ENCODE data around the gene AFAP1L1.

GRCh38 chr5:149319174-149319573, 47.5 kb downstream of the AFAP1L1 start:
- TF ChIP-seq FOXA1 (IDR thresholded peaks at IDR 0.05) (no peak), RAD21 (IDR thresholded peaks at IDR 0.05) (no peak), SP1 (IDR thresholded peaks at IDR 0.05) (no peak), RXRA (IDR thresholded peaks at IDR 0.05) (no peak), GABPA (IDR thresholded peaks at IDR 0.05 in 1 of 2, conservative IDR thresholded peaks at IDR 0.05 in 1 of 2) (no peak), FOXA2 (IDR thresholded peaks at IDR 0.05) (no peak), JUND (IDR thresholded peaks at IDR 0.05) (no peak), ZBTB33 (IDR thresholded peaks at IDR 0.05) (no peak)
- TF ChIP-seq, protein P1, sequence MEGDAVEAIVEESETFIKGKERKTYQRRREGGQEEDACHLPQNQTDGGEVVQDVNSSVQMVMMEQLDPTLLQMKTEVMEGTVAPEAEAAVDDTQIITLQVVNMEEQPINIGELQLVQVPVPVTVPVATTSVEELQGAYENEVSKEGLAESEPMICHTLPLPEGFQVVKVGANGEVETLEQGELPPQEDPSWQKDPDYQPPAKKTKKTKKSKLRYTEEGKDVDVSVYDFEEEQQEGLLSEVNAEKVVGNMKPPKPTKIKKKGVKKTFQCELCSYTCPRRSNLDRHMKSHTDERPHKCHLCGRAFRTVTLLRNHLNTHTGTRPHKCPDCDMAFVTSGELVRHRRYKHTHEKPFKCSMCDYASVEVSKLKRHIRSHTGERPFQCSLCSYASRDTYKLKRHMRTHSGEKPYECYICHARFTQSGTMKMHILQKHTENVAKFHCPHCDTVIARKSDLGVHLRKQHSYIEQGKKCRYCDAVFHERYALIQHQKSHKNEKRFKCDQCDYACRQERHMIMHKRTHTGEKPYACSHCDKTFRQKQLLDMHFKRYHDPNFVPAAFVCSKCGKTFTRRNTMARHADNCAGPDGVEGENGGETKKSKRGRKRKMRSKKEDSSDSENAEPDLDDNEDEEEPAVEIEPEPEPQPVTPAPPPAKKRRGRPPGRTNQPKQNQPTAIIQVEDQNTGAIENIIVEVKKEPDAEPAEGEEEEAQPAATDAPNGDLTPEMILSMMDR (IDR thresholded peaks at IDR 0.05; ENCODE audit: low read depth, low read length, missing input control) = no peak
- TF ChIP-seq, protein P2, sequence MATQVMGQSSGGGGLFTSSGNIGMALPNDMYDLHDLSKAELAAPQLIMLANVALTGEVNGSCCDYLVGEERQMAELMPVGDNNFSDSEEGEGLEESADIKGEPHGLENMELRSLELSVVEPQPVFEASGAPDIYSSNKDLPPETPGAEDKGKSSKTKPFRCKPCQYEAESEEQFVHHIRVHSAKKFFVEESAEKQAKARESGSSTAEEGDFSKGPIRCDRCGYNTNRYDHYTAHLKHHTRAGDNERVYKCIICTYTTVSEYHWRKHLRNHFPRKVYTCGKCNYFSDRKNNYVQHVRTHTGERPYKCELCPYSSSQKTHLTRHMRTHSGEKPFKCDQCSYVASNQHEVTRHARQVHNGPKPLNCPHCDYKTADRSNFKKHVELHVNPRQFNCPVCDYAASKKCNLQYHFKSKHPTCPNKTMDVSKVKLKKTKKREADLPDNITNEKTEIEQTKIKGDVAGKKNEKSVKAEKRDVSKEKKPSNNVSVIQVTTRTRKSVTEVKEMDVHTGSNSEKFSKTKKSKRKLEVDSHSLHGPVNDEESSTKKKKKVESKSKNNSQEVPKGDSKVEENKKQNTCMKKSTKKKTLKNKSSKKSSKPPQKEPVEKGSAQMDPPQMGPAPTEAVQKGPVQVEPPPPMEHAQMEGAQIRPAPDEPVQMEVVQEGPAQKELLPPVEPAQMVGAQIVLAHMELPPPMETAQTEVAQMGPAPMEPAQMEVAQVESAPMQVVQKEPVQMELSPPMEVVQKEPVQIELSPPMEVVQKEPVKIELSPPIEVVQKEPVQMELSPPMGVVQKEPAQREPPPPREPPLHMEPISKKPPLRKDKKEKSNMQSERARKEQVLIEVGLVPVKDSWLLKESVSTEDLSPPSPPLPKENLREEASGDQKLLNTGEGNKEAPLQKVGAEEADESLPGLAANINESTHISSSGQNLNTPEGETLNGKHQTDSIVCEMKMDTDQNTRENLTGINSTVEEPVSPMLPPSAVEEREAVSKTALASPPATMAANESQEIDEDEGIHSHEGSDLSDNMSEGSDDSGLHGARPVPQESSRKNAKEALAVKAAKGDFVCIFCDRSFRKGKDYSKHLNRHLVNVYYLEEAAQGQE (IDR thresholded peaks at IDR 0.05) = no peak
- TF ChIP-seq, protein P3, sequence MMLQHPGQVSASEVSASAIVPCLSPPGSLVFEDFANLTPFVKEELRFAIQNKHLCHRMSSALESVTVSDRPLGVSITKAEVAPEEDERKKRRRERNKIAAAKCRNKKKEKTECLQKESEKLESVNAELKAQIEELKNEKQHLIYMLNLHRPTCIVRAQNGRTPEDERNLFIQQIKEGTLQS (IDR thresholded peaks at IDR 0.05) = no peak

Measured in liver (tissue), 3 donors.